Measurements from ENCODE around the gene ADRA2B.
"Not testable (repeated sequence)": the region's sequence is repeated elsewhere in the genome, so short reads cannot be mapped to it uniquely, and the experiment has no call there.

The ADRA2B gene

GRCh38 chr2:96116424-96116878 is at the start of gene ADRA2B:
Gene ADRA2B (minus strand): TSS chr2:96116571. CDS start chr2:96116149, 422 bp downstream.
- no peak for DNase-seq (ENCODE audit: low read depth)

DNA sequence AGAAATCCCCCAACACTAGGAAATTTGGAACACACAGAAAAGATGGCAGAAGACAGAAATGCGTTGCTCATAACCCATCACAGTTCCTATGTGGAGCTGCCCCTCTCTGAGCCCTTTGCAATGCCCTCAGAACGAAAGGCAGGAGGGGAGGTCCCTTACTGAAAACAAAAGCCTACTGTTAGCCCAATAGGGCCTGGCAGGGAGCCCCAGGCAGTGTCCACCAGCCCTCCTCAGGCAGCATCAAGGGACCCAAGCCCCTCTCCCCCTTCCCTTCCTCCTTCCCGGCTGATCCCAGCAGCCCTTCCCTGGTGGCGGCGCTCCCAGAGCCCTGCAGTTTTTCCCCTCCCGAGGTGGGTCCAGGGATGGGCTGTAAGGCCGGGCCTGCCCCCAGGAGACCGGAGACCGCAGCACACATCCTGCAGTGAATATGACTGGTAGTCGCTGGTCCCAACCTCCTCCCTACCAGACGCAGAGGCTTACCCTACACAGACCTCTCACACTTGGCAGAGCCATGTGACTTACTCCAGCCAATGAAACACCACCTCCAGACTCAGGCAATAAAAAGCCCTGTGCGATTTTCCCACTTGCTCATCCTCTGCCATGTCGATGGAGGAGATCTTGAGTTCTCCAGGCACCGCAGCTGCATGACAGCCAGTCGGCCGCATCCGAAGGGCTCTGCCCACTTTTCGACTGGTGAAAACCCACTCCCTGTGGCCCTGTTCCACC is 48.3 kb upstream of the ADRA2B start:
- DNase-seq (ENCODE audit: low read depth), result no peak

DNA sequence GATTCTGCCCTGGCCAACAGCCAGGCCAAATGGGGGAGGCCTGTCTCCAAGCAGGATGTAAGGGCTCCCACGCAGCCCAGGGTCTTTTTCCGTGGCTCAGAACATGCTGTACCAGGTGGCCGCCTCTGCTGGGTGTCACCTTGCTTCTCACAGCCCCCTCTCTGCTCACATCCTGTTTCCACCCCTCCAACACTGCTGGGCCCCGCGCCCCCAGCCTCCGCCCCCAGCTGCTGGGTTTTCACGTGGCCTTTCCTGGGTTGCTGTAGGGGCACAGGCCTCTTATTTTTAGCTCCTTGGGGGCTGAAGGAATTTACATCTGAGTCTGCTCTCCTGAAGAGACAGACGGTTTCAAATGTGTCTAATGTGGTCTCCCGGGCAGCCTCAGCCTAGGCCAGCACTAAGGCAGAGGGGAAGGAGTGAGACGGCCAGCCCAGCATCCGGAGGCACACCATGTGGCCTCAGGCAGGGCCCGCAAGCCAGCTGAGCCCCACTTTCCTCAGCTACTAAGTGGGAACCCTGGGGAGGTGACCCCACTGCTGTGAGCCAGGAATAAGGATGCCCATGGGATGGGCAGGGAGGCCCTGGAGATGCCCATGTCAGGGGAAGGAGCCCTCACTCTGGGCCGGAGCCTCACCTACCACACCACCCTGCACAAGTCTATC is 47.5 kb upstream of the ADRA2B start:
- no peak for DNase-seq (ENCODE audit: low read depth)

GRCh38 chr2:96163415-96163767 is 47.0 kb upstream of the ADRA2B start:
- no peak for DNase-seq (ENCODE audit: low read depth)

DNA sequence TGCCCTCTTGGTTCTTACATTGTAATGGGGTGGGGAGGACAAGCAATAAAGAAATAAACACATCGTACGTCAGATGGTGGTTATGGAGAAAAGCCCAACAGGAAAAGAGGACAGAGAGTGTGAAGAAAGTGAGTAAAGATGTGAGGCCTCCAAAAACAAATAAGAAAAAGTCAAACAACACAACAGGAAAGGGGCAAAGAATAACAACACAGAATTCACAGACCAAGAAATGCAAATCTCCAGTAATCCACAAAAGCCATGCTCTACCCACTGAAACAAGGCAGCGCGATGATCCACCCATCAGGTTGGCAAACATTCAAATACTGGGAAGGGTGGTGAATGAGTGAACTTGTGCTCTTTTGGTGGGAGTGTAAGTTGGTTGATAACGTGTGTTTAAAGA is 45.5 kb upstream of the ADRA2B start:
- no peak for DNase-seq (ENCODE audit: low read depth)

DNA sequence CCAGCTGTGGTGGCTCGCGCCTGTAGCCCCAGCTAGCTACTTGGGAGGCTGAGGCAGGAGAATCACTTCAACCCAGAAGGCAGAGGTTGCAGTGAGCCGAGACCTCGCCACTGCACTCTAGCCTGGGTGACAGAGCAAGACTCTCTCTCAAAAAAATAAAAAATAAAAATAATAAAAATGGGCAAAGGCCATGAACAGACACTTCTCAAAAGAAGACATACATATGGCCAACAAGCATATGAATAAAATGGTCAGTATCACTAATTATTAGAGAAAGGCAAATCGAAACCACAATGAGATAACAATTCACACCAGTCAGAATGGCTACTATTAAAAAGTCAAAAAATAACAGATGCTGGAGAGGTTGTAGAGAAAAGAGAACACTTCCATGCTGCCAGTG is 44.0 kb upstream of the ADRA2B start:
- not testable (repeated sequence) for DNase-seq (ENCODE audit: low read depth)

- no peak for DNase-seq (ENCODE audit: low read depth)
Measured at GRCh38 chr2:96159084-96159830, 42.9 kb upstream of the ADRA2B start.

DNA sequence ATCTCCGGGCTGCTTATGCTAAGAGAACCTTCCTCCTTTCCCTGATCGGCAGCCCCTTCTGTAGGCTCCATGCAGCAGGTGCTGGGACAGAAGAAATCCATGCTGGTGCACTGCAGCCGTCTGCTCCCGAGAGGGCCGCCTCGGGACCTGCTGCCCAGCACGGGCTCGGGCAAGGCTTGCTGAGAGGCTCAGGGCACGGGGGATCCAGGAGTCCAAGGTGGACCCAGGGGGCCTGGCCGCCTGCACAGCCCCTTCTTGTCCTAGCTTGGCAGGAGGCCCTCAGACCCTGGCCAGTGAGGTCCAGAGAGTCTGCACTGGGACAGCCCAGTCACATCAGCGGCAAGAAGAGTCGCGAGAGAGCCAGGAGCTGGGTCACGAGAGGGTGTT is 42.2 kb upstream of the ADRA2B start:
- DNase-seq (ENCODE audit: low read depth), result no peak

DNA sequence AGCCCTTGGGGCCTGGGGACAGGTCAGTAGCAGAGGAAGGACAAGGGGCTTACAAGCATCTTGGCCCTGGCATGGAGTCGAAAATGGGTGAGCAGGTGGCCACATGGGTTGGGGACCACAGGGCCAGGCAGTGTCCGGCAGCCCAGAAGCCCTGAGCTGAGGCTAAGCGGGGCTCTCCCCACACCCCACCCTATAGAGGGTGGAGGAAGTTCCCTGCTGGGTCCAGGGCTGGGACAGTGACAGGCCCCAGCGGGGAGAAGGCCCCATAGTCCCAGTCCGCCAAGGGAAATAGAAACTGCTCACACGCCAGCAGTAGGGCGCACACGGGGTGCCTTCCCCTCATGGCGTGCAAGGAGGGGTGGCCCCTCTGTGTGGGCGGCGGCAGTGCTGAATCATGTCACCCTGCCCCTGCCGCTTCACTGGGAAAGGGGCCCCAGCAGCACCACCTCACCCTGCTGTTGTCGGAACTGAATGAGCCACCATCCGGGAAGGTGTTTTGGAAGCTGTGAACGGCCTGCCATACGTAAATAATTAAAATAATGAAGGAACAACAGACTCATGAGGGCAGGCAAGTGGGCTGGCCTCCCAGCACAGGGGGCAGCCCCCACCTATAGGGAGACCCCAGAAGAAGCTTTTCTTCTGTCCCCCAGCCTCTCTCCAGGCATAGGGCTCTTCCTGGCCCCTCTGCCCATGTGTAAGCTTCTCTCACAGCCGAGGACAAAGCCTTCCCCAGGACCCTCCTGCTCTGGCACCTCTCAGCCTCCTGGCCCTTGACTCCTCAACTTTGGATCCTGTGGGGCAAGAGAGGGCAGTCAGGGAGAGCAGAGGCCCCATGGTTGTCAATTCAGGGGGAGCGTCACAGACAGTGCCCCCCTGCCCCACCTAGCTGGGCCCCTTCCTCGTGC is 41.5 kb upstream of the ADRA2B start:
- DNase-seq (ENCODE audit: low read depth), result no peak

DNA sequence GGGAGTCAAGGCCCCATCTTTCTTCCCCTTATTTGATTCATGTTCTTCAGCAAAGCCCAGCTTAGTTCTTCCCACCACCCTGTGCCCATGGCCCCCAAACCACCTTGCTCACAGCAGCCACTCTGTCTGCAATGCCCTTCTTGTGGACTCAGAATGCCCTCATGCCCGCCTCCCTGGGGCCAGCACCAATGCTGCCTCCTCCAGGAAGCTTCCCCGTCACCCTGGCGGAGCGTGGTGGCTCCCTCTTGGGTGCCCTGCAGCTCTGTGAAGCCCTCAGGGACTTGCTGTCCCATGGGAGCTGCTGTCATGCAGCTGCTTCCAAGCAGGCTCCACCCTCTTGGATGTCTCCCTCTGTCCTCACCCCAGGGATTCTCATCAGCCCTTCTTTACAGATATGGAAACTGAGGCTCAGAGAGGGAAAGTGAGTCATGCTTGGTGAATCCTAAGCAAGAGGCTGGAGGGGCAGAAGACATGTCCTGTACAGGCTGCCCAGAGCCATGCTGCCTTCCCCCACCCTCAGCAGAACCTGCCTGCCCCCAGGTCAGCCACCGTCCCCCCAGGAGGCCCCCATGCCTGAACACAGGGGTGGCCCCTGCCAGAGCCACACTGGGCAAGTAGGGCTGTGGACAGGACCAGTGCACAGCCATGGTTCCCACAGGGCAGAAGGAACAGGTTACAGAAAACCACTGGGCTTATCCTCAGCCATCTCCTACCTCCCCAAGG is 40.7 kb upstream of the ADRA2B start:
- DNase-seq (ENCODE audit: low read depth), result no peak

- DNase-seq (ENCODE audit: low read depth), result no peak
Measured at GRCh38 chr2:96156011-96156820, 39.8 kb upstream of the ADRA2B start.

DNA sequence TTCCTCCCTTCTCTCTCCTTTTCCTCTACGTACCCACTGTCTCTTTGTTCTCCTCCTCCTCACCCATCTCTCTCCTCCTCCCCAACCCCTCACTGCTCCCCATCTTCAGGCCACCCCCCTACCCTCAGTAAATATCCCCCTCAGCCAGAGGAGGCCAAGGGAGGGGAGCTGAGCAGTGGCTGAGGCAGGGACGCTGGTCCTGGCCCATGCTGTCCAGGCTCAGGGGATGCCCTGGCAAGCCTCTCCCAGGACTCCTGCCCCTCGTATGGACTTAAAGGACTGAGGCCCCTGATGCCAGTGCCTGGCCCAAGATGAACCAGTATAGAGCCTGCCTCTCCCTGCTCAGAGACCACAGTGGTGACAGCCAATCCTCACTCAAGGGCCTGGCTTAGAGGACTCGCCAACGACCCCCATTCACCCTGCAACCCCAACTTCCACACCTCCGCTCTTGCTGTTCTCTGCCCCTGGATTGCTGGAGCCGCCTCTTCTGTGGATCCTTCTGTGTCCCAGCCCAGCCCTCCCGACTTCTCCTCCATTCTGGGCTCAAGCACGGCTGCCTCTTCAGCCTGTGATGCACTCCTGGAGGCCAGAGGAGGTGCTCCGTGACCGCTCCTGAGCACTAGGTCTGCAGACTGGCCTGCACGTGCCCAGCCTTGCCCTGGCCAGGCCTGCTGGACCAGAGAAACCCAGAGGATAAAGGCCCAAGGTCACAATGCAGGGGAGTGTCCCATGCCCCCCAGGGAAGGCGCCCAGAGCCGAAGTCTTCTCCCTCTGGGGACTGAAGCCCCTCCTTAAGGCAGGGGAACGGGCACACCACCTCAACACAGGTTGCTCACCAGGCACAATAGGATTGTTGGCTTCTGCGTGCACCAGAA is 38.4 kb upstream of the ADRA2B start:
- DNase-seq (ENCODE audit: low read depth), result no peak

DNA sequence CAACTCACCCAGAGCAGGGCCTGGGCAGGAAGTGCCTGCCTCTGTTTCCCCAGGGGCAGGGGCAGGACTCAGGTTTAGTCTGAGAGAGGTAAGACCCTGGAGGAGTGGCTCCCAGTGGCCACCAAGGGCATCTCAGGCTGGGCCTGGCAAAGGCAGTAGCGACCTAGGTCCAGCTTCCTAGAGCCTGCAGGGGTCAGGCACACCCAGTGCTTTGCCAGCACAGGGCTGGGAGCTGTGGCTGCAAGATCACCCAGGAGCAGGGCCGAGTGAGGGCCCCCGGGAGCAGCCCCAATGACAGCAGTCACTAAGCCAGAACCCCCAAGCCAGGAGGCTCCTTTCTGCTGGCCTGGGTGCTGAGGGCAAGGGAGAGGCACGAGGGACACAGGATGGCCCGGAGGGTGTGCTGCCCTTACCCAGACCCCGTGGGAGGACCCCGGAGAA is 37.6 kb upstream of the ADRA2B start:
- no peak for DNase-seq (ENCODE audit: low read depth)

DNA sequence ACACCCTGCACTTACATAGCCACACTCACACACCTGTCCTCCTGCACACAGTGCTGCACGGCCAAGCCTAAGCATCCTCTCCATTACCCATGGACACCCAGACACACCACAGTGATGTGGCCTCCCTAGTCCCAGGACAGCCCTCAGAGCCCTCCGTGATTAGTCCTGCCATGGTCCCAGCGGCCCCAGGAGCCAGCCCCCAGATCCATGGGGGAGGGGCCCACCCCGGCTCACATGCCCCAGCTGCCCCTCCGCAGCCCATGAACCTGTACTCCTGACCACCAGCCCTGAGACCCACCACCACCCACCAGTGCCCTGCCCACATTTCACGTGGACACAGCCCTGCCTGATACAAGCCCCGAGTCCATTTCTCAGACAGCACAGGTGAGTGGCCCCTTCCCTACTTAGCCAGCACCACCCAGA is 36.9 kb upstream of the ADRA2B start:
- no peak for DNase-seq (ENCODE audit: low read depth)

DNA sequence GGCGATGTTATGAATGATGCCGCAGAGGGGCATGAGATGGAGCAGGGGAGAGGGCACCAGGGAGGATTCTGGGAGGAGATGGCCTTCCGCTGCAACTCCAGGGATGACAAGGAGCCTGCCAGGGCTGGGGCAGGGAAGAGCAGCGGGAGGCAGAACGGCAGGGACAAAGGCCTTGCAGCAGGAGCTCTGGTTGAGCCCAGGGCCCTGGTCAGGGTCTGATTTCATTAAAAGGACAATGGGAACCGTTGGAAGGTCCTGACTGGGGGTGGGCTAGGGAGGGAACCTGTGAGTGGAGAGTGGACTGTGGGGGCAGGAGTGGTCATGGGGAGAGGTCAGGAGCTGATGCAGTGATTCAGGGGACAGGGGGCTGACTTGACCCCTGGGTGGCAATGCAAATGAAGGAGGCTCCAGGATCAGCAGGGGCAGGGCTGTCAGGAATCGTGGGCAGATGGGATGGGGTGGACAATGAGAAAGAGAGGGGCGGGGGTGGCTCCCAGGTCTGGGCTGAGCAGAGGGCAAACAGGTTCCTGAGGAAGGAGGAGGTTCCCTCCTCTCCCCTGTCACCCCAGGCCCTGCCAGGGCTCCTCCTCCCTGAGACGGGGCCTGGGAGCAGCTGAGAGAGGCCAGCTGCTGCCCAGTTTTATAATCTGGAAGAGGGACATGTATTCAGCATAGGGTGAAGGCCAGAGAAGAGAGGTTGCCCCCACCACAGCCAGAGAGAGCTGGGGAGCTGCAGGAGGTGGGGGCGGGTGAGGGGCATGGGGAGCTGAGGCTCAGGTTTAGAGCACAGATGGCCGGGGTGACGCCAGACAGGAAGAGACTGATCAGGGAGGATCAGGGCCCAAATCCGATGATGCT is 36.2 kb upstream of the ADRA2B start:
- DNase-seq (ENCODE audit: low read depth), result no peak

- DNase-seq (ENCODE audit: low read depth), result no peak
Measured at GRCh38 chr2:96151595-96152303, 35.4 kb upstream of the ADRA2B start.

DNA sequence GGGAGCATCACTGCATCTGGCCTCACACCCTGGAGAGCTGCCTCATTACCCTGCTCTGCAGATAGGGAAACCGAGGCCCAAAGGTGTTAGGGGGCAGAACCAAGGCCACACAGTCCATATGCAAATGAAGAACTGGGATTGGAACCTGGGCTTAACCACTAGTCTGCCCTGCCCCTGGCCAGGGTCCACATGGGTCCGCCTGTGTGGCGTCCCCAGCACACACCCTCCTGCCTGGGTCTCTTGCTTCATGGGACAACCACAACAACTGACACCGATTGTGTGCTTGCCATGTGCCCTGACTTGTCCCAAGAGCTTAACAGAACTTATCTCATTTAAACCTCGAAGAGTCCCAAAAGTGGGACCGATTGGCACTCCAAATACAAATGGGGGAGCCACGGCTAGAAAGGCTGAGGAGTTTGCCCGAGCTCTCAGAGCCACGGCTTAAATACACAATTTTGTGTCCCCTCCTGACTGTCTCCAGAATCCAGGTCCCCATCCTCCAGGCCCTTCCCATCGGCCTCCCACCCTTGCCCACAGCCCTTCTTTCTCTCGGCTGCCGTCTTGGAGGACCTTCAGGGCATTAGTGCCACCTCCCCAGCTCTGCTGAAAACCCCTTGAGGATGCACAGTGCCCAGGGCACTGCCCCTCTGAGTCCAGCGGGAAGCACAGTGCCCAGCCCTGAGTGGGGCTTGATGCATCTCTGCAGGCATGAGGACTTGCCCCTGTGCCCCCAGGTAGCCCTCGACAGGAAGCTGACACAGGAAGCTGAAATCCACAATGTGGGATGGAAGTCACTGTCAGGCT is 34.6 kb upstream of the ADRA2B start:
- no peak for DNase-seq (ENCODE audit: low read depth)
